Liver (tissue), 9 donors: ENCODE data around the gene PCDHA7. TPM values are rescaled to one million over a fixed set of nuclear protein-coding genes. Genes with fewer than 3 reads are reported as not detected.
"Not testable (repeated sequence)": the region's sequence is repeated elsewhere in the genome, so short reads cannot be mapped to it uniquely, and the experiment has no call there.

Experiments
- DNase-seq: peaks from one replicate; pipeline ENCODE4 v3.0.0-alpha.2; 2017; ENCODE audit warnings: low spot score
- H3K27ac ChIP-seq, 2 donors: one replicate each; pipeline ENCODE4 v1.7.0; 2013; ENCODE audit warnings: inconsistent platforms in 2 of 2, low read length in 2 of 2, control low read depth in 1 of 2, low read depth in 1 of 2, mild to moderate bottlenecking in 1 of 2
- H3K27me3 ChIP-seq, 4 donors: one replicate each; pipeline versions ENCODE4 v1.6.1 to v1.7.0; 2013; ENCODE audit warnings: low read length in 3 of 4, inconsistent platforms in 1 of 4, mild to moderate bottlenecking in 1 of 4, moderate library complexity in 1 of 4; ENCODE audit not compliant: control insufficient read depth in 4 of 4, insufficient read depth in 4 of 4
- H3K36me3 ChIP-seq, 4 donors: one replicate each; pipeline versions ENCODE4 v1.6.1 to v1.7.0; 2013; ENCODE audit warnings: low read length in 3 of 4, mild to moderate bottlenecking in 3 of 4, low read depth in 1 of 4, moderate library complexity in 1 of 4; ENCODE audit not compliant: control insufficient read depth in 4 of 4, insufficient read depth in 3 of 4
- H3K4me1 ChIP-seq, 4 donors: one replicate each; pipeline versions ENCODE4 v1.6.1 to v1.7.0; 2013; ENCODE audit warnings: low read length in 3 of 4, mild to moderate bottlenecking in 3 of 4, moderate library complexity in 1 of 4; ENCODE audit not compliant: control insufficient read depth in 4 of 4, insufficient read depth in 4 of 4
- H3K4me3 ChIP-seq, 3 donors: one replicate each; pipeline versions ENCODE4 v1.6.1 to v1.7.0; 2013; ENCODE audit warnings: low read length in 3 of 3, control low read depth in 1 of 3, low read depth in 1 of 3, mild to moderate bottlenecking in 1 of 3
- H3K9ac ChIP-seq, 2 donors: one replicate each; pipeline ENCODE4 v1.7.0; 2013; ENCODE audit warnings: low read length in 2 of 2, mild to moderate bottlenecking in 2 of 2, moderate library complexity in 2 of 2, control low read depth in 1 of 2, low read depth in 1 of 2
- H3K9me3 ChIP-seq, 4 donors: one replicate each; pipeline versions ENCODE4 v1.6.1 to v1.7.0; 2013; ENCODE audit warnings: low read length in 3 of 4; ENCODE audit not compliant: control insufficient read depth in 4 of 4
- ATF3 ChIP-seq: IDR thresholded peaks from 2 replicates; pipeline ENCODE4 v1.6.1; 2016; ENCODE audit warnings: antibody characterized with exemption
- CTCF ChIP-seq: fragments of 150-350 bp; IDR thresholded peaks from 2 replicates; pipeline ENCODE4 v1.5.1; 2017; ENCODE audit warnings: improper control_type of control experiment, low read depth, low read length; ENCODE audit not compliant: missing input control
- EGR1 ChIP-seq, 2 donors: IDR thresholded peaks; 2 replicates each; pipeline ENCODE4 v1.6.1; 2016 to 2018; ENCODE audit warnings: antibody characterized with exemption in 2 of 2, low read depth in 2 of 2
- GABPA ChIP-seq, 2 donors: IDR thresholded peaks in 1 of 2; conservative IDR thresholded peaks in 1 of 2; 2 replicates each; pipeline ENCODE4 v1.6.1; 2016; ENCODE audit warnings: antibody characterized with exemption in 2 of 2, mild to moderate bottlenecking in 1 of 2, moderate library complexity in 1 of 2
- HNF4A ChIP-seq, 2 donors: conservative IDR thresholded peaks; 2 replicates each; pipeline ENCODE4 v1.6.1; 2016; ENCODE audit warnings: antibody characterized with exemption in 2 of 2, mild to moderate bottlenecking in 2 of 2
- HNF4G ChIP-seq: IDR thresholded peaks from 2 replicates; pipeline ENCODE4 v1.6.1; 2016; ENCODE audit warnings: antibody characterized with exemption
- JUND ChIP-seq, 2 donors: IDR thresholded peaks; 2 replicates each; pipeline ENCODE4 v1.6.1; 2016; ENCODE audit warnings: antibody characterized with exemption in 2 of 2
- NR2F2 ChIP-seq: IDR thresholded peaks from 2 replicates; pipeline ENCODE4 v1.6.1; 2016; ENCODE audit warnings: antibody characterized with exemption
- RAD21 ChIP-seq, 2 donors: IDR thresholded peaks; 2 replicates each; pipeline ENCODE4 v1.6.1; 2016; ENCODE audit warnings: antibody characterized with exemption in 2 of 2, mild to moderate bottlenecking in 2 of 2
- SP1 ChIP-seq: IDR thresholded peaks from 2 replicates; pipeline ENCODE4 v1.6.1; 2018; ENCODE audit warnings: antibody characterized with exemption, mild to moderate bottlenecking
- YY1 ChIP-seq: IDR thresholded peaks from 2 replicates; pipeline ENCODE4 v1.6.1; 2016; ENCODE audit warnings: antibody characterized with exemption, mild to moderate bottlenecking
- WGBS: extraction: QIAGEN DNeasy Blood & Tissue Kit; methylation state at CpG from one replicate; pipeline ENCODE4 v1.1.7; 2013; 5-methylcytosine and 5-hydroxymethylcytosine counted together
- polyA plus RNA-seq, 2 donors: library from polyadenylated mRNA; stranded (reverse) in 1 of 2; unstranded in 1 of 2; fragments of 200-250 nt in 1 of 2; fragments of >200 nt in 1 of 2; fragmentation: Nextera tagmentation in 1 of 2; extraction: Ambion mirVana in 1 of 2; gene quantifications; one replicate each; pipeline versions ENCODE4 v1.2.1 to v1.2.3, GENCODE V29; 2013 to 2015
- total RNA-seq, 2 donors: library from RNA; depleted of rRNA; stranded (reverse); fragments of >200 nt; gene quantifications; one replicate each; pipeline ENCODE4 v1.2.3, GENCODE V29; 2014
- TF ChIP-seq, protein P1 (sequence below): IDR thresholded peaks from 2 replicates; pipeline ENCODE4 v1.6.1; 2016; ENCODE audit warnings: antibody characterized with exemption
- TF ChIP-seq, protein P2 (sequence below): IDR thresholded peaks from 2 replicates; pipeline ENCODE4 v1.6.1; 2016; ENCODE audit warnings: antibody characterized with exemption
- donor health status: healthy.
- donor health status: healthy.
- donor health status: healthy.
- donor health status: healthy.
- donor health status: healthy.

The PCDHA7 gene
- total and polyA plus RNA-seq, 4 donors: 0.05 TPM; not detected in 2

DNA sequence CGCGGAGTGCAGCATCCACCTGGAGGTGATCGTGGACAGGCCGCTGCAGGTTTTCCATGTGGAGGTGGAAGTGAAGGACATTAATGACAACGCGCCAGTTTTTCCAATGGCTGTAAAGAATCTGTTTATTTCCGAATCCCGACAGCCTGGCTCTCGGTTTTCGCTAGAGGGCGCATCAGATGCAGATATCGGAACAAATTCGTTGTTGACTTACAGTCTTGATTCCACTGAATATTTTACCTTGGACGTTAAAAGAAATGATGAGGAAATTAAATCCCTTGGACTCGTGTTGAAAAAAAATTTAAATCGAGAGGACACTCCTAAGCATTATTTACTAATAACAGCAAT is 32.6 kb upstream of the PCDHA7 start:
- Histone ChIP-seq H3K4me3 (no peak overlapping the region), H3K4me1 (no peaks in the 10 kb centered on the region), H3K9me3 (peaks cover 16 to 42% (median 28%) of the 10 kb centered on the region in 4 donors), H3K27me3 (no peaks in the 10 kb centered on the region), H3K9ac (no peak overlapping the region), H3K27ac (no peak overlapping the region), H3K36me3 (peaks cover 0 to 5% (median 0%) of the 10 kb centered on the region in 4 donors)
- DNase-seq: no peak
- TF ChIP-seq CTCF (no peak), NR2F2 (no peak), RAD21 (IDR thresholded peaks at IDR 0.05) (no peak), SP1 (no peak), JUND (IDR thresholded peaks at IDR 0.05) (no peak)
- TF ChIP-seq, protein P1, sequence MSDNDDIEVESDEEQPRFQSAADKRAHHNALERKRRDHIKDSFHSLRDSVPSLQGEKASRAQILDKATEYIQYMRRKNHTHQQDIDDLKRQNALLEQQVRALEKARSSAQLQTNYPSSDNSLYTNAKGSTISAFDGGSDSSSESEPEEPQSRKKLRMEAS: no peak
- 16% methylated on average over 16 of the region's 16 CpGs for WGBS

DNA sequence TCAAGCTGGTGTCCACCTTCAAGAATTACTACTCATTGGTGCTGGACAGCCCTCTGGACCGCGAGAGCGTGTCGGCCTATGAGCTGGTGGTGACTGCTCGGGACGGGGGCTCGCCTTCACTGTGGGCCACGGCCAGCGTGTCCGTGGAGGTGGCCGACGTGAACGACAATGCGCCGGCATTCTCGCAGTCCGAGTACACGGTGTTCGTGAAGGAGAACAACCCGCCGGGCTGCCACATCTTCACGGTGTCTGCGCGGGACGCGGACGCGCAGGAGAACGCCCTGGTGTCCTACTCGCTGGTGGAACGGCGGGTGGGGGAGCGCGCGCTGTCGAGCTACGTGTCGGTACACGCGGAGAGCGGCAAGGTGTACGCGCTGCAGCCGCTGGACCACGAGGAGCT is 31.7 kb upstream of the PCDHA7 start:
- 43% methylated on average over 45 of the region's 45 CpGs for WGBS
- H3K36me3 ChIP-seq, H3K9ac ChIP-seq, H3K27me3 ChIP-seq, H3K4me1 ChIP-seq, H3K27ac ChIP-seq, DNase-seq: not testable (repeated sequence)
- peak overlapping the region in 2 of 3 donors; percentile 2 to 23 for H3K4me3 ChIP-seq
- peaks cover 13 to 40% (median 29%) of the 10 kb centered on the region in 4 donors for H3K9me3 ChIP-seq

DNA sequence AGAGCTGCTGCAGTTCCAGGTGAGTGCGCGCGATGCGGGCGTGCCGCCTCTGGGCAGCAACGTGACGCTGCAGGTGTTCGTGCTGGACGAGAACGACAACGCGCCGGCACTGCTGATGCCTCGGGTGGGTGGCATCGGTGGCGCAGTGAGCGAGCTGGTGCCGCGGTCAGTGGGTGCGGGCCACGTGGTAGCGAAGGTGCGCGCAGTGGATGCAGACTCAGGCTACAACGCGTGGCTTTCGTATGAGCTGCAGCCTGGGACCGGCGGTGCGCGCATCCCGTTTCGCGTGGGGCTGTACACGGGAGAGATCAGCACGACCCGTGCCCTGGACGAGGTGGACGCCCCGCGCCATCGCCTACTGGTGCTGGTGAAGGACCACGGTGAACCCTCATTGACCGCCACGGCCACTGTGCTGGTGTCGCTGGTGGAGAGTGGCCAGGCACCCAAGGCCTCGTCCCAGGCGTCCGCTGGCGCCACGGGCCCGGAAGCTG is 31.2 kb upstream of the PCDHA7 start:
- TF ChIP-seq ATF3: no peak
- TF ChIP-seq HNF4A (conservative IDR thresholded peaks at IDR 0.05): no peak
- no peak for TF ChIP-seq YY1
- TF ChIP-seq, protein P2, sequence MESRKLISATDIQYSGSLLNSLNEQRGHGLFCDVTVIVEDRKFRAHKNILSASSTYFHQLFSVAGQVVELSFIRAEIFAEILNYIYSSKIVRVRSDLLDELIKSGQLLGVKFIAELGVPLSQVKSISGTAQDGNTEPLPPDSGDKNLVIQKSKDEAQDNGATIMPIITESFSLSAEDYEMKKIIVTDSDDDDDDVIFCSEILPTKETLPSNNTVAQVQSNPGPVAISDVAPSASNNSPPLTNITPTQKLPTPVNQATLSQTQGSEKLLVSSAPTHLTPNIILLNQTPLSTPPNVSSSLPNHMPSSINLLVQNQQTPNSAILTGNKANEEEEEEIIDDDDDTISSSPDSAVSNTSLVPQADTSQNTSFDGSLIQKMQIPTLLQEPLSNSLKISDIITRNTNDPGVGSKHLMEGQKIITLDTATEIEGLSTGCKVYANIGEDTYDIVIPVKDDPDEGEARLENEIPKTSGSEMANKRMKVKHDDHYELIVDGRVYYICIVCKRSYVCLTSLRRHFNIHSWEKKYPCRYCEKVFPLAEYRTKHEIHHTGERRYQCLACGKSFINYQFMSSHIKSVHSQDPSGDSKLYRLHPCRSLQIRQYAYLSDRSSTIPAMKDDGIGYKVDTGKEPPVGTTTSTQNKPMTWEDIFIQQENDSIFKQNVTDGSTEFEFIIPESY: no peak
- TF ChIP-seq RAD21 (IDR thresholded peaks at IDR 0.05): no peak
- TF ChIP-seq HNF4G: no peak
- no peak for TF ChIP-seq EGR1 (IDR thresholded peaks at IDR 0.05; ENCODE audit: low read depth in 2 of 2)
- TF ChIP-seq SP1: no peak
- TF ChIP-seq GABPA (IDR thresholded peaks at IDR 0.05 in 1 of 2, conservative IDR thresholded peaks at IDR 0.05 in 1 of 2): no peak
- TF ChIP-seq, protein P1: no peak
- Histone ChIP-seq H3K27ac (no peak overlapping the region), H3K36me3 (peaks cover 0 to 5% (median 0%) of the 10 kb centered on the region in 4 donors), H3K4me1 (no peaks in the 10 kb centered on the region), H3K4me3 (no peak overlapping the region), H3K27me3 (peaks cover 0 to 2% (median 0%) of the 10 kb centered on the region in 4 donors), H3K9me3 (peaks cover 18 to 43% (median 32%) of the 10 kb centered on the region in 4 donors), H3K9ac (no peak overlapping the region)
- no peak for DNase-seq
- WGBS: 39% methylated on average over 53 of the region's 53 CpGs
